Colonic mucosa (tissue), 4 donors: ENCODE results near the gene SLC2A13. TPM values are rescaled to one million over a fixed set of nuclear protein-coding genes. Genes with fewer than 3 reads are reported as not detected.

Experiments
- DNase-seq: peaks from one replicate; pipeline ENCODE4 v3.0.0-alpha.2; 2020
- H3K27ac ChIP-seq: fragments of 200-600 bp; one replicate; pipeline ENCODE4 v1.8.0; 2021
- H3K27me3 ChIP-seq: fragments of 200-600 bp; one replicate; pipeline ENCODE4 v1.8.0; 2021
- H3K36me3 ChIP-seq: fragments of 200-600 bp; one replicate; pipeline ENCODE4 v1.8.0; 2021
- H3K4me1 ChIP-seq: fragments of 200-600 bp; one replicate; pipeline ENCODE4 v1.8.0; 2021; ENCODE audit warnings: mild to moderate bottlenecking
- H3K4me3 ChIP-seq: fragments of 200-600 bp; one replicate; pipeline ENCODE4 v1.8.0; 2021
- H3K9ac ChIP-seq, 2 donors: one replicate each; pipeline ENCODE4 v1.7.0; 2013; ENCODE audit warnings: control low read depth in 2 of 2, low read depth in 2 of 2, low read length in 2 of 2
- H3K9me3 ChIP-seq: fragments of 200-600 bp; one replicate; pipeline ENCODE4 v1.8.0; 2021
- CTCF ChIP-seq: fragments of 200-600 bp; IDR thresholded peaks from one replicate; pipeline ENCODE4 v1.8.0; 2022; ENCODE audit warnings: antibody characterized with exemption, mild to moderate bottlenecking
- intact Hi-C: fragments of 100-400 bp; cut with DNase I; formaldehyde crosslinking; loops from one replicate; pipeline ENCODE4 v1.14.1; 2022
- total RNA-seq, 2 donors: library from RNA; stranded (reverse); fragmentation: NEBNext Ultra II Directional in 1 of 2; extraction: Animal tissue kit (Norgen Biotek cat#: 25700) in 1 of 2; gene quantifications; one replicate each; pipeline ENCODE4 v1.2.1, GENCODE V29; 2021
- donor health status: healthy.
- donor health status: DM: no; HTN: no; CAD: no.
- donor health status: DM: no; HTN: no; CAD: no.

Gene SLC2A13
- total RNA-seq, 2 donors from 2014 or later, result 19.2 to 39.0 TPM

GRCh38 chr12:40107803-40108620, 2.1 kb upstream of the SLC2A13 start:
- H3K4me3 ChIP-seq, result peak overlapping the region; percentile 17
- H3K4me1 ChIP-seq, result peaks cover 4% of the 10 kb centered on the region
- H3K27ac ChIP-seq, result no peak overlapping the region
- intact Hi-C loops, result loop anchor here (2.0 to 5.0 kb wide), 2 partner anchors 97 to 341 kb away; no protein-coding TSS in a partner anchor
- TF ChIP-seq CTCF, result no peak
- H3K9ac ChIP-seq, result no peak overlapping the region
- no peak for DNase-seq
- H3K9me3 ChIP-seq, result no peaks in the 10 kb centered on the region
- no peaks in the 10 kb centered on the region for H3K27me3 ChIP-seq
- H3K36me3 ChIP-seq, result no peaks in the 10 kb centered on the region

- H3K9me3 ChIP-seq, result no peaks in the 10 kb centered on the region
- peak; percentile 93 for TF ChIP-seq CTCF
- H3K27me3 ChIP-seq, result no peaks in the 10 kb centered on the region
- no peak overlapping the region for H3K27ac ChIP-seq
- peaks cover 4% of the 10 kb centered on the region for H3K4me1 ChIP-seq
- intact Hi-C loops, result loop anchor here (2.0 to 5.0 kb wide), 2 partner anchors 96 to 340 kb away; no protein-coding TSS in a partner anchor
- peak overlapping the region; percentile 17 for H3K4me3 ChIP-seq
- DNase-seq, result peak; percentile 93
- peak overlapping the region in 1 of 2 donors; percentile 44 for H3K9ac ChIP-seq
- H3K36me3 ChIP-seq, result no peaks in the 10 kb centered on the region
Measured at GRCh38 chr12:40107098-40107802, 1.4 kb upstream of the SLC2A13 start.

- Histone ChIP-seq H3K27ac (no peak overlapping the region), H3K4me3 (peak overlapping the region; percentile 17)
- DNase-seq, result no peak
Measured at GRCh38 chr12:40106655-40107054, 774 bp upstream of the SLC2A13 start.

GRCh38 chr12:40106202-40106533, 287 bp upstream of the SLC2A13 start:
- no peaks in the 10 kb centered on the region for H3K27me3 ChIP-seq
- no peak for DNase-seq
- no peak for TF ChIP-seq CTCF
- intact Hi-C loops, result loop anchor here (2.0 to 5.0 kb wide), 2 partner anchors 95 to 339 kb away; no protein-coding TSS in a partner anchor
- no peaks in the 10 kb centered on the region for H3K9me3 ChIP-seq
- peak overlapping the region; percentile 87 for H3K4me3 ChIP-seq
- peak overlapping the region; percentile 84 for H3K27ac ChIP-seq
- peak overlapping the region in 1 of 2 donors; percentile 51 for H3K9ac ChIP-seq
- H3K4me1 ChIP-seq, result peaks cover 4% of the 10 kb centered on the region
- no peaks in the 10 kb centered on the region for H3K36me3 ChIP-seq

More at GRCh38 chr12:40106655-40107054, 774 bp upstream of the SLC2A13 start:
- Histone ChIP-seq H3K36me3 (no peaks in the 10 kb centered on the region), H3K4me1 (peaks cover 4% of the 10 kb centered on the region), H3K9me3 (no peaks in the 10 kb centered on the region), H3K27me3 (no peaks in the 10 kb centered on the region), H3K9ac (no peak overlapping the region)
- no peak for TF ChIP-seq CTCF
- intact Hi-C loops, result loop anchor here (2.0 to 5.0 kb wide), 2 partner anchors 96 to 339 kb away; no protein-coding TSS in a partner anchor

- Histone ChIP-seq H3K4me3 (peak overlapping the region; percentile 87), H3K9ac (peak overlapping the region; percentile 77 to 92), H3K9me3 (no peaks in the 10 kb centered on the region), H3K27me3 (no peaks in the 10 kb centered on the region), H3K27ac (peak overlapping the region; percentile 84), H3K4me1 (peaks cover 4% of the 10 kb centered on the region), H3K36me3 (no peaks in the 10 kb centered on the region)
- no peak for DNase-seq
- TF ChIP-seq CTCF, result no peak
- intact Hi-C loops, result loop anchor here (5.0 kb wide), 1 partner anchor 338 kb away; no protein-coding TSS in a partner anchor
Measured at GRCh38 chr12:40105265-40105514, 691 bp downstream of the SLC2A13 start.
